Amniotic epithelial cell (primary cell): Measurements from ENCODE around the gene C9orf85.
"Not testable (repeated sequence)": the region's sequence is repeated elsewhere in the genome, so short reads cannot be mapped to it uniquely, and the experiment has no call there.

Source experiments
- DNase-seq: peaks from one replicate; pipeline ENCODE4 v3.0.0-alpha.2; 2010; ENCODE audit warnings: low read depth

Gene C9orf85, protein sequence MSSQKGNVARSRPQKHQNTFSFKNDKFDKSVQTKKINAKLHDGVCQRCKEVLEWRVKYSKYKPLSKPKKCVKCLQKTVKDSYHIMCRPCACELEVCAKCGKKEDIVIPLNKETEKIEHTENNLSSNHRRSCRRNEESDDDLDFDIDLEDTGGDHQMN

DNA sequence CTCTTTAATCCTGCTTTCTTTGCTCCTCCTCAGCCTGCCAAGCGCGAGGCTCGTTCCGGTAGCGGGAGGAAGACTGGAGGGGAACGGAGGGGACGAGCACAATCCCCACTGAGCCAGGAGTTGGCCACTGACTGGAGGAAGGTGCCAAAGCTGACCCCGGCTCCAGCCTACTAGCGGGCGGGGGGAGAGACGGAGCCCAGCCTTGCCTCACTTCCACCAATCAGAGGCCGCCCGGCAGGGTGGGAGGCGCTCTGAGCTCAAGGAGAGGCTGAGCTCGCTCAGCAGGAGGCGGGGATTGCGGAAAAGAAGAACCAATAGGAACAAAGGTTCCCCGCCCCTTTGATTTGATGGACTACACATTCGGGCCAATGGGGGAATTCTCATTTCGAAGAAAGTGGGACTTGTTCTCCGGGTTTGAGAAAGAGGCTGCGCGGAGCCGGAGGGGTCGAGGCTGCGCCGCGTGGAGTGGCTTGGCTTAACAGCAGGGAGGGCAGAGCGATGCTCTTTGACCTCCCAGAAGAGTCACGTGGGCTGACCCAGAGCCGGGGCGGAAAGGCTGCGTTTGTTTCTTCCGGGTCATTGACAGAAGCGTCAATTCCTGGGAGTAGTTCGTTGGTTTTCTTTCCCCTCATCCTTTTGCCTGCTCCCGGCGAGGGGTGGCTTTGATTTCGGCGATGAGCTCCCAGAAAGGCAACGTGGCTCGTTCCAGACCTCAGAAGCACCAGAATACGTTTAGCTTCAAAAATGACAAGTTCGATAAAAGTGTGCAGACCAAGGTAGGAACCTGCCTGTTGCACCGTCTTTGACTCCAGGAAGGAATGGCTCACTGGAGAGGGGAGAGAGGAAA is at the start of gene C9orf85, which contains the start of gene ABHD17B:
Gene C9orf85, plus strand, starts transcription at position 579 of the 847 bp plus-strand sequence. Its CDS starts 96 bp downstream, at position 675.
Gene ABHD17B, minus strand, starts transcription at position 133 of the 847 bp plus-strand sequence. CDS start 36,113 bp downstream, outside the sequence.
- peak; percentile 99 for DNase-seq

DNA sequence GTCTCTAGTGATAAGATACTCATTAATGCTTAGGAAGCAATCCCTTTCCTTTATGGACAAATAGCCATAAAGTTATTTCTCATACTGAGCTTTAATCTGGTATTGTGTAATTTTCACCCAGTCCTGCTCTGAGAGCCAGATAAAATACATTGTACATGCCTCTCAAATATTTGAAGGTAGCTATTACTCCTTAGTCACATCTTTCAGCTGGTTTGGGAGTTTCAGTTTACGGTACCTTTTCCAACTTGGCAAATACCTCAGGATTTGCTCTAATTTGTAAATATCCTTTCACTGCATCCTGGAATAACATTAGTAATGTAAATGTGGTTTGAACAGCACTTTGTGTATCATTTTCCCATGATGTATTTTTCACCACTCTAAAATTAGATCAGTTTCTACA is 47.8 kb upstream of the C9orf85 start:
- peak; percentile 68 for DNase-seq

DNA sequence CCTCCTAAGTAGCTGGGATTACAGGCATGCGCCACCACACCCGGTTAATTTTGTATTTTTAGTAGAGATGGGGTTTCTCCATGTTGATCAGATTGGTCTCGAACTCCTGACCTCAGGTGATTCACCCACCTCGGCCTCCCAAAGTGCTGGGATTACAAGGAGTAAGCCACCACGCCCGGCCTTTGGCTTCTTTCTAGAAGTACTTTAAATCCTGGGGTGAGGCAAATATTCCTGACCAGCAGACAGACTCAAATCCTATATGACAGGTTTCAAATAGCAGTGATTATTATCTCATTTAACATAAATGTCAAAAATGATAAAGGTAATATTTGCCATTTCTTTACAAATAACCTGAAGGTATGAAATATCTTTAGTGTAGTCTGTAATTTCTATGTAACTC is 36.1 kb upstream of the C9orf85 start:
- DNase-seq: no peak

DNA sequence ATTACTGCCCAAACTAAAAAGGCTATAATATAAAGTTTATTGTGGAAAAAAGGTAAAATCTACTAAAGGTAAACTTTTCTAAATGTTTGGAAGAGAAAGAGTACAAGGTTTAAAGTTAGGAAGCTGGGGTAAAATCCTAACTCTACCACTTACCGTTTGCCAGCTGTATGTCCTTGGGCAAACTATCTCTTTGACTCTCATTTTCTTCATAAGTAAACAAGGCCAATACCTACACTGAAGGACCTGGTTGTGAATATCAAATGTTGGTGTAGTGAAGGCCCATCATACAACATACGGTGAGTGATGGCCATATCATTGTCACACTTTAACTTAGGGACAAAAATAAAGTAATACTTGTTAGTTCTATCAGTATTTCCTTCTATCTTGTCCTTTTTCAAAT is 35.3 kb upstream of the C9orf85 start:
- DNase-seq: no peak

DNA sequence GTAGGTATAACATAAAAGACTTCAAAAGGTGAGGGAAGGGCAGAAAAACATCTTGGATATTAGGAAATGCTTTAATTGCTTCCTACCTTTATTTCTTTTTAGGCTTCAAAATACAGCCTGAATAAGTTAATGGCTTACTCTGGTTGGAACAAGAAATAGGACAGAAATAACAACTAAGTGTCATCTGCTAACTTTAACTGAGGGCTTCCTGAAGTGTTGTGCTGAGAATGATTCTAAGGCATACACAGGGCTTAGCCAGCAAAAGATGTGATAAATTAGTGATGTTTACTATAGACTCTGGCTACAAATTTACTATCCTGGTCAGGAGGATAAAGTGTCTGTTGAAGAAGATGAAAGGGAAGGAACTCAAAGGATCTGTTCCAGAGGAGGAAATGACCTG is 34.6 kb upstream of the C9orf85 start:
- no peak for DNase-seq

DNA sequence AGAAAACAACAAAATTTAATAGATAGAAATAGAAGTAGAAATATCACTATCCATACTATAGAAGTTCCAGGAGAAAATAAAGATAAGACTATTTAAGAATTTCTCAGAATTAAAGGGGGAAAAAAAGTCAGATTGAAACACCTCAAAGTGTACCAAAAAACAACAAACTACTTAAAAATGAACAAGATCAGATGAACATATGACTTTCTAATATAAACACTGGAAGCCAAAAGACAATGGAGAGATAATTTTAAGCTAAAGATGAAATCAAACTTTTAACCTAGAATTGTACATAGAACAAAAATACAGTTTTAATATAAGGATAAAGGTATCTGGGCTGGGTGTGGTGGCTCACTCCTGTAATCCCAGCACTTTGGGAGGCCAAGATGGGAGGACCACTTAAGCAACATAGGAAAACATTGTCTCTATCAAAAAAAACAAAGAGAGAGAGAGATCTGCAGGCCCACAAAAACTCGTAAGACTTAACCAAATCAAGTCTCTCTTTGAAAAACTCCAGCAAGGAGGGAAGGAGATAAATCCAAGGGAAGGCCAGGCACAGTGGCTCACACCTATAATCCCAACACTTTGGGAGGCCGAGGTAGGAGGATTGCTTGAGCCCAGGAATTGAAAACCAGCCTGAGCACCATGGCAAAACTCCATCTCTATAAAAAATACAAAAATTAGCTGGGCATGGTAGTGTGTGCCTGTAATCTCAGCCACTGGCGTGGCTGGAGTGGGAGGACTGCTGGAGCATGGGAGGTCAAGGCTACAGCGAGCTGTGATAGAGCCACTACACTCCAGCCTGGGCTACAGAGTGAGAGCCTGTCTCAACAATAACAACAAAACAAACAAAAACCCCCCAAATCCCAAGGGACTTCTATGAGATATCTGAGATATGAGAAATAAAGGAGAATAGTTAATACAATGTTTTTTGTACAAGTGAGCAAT is 32.8 kb upstream of the C9orf85 start:
- DNase-seq: no peak

DNA sequence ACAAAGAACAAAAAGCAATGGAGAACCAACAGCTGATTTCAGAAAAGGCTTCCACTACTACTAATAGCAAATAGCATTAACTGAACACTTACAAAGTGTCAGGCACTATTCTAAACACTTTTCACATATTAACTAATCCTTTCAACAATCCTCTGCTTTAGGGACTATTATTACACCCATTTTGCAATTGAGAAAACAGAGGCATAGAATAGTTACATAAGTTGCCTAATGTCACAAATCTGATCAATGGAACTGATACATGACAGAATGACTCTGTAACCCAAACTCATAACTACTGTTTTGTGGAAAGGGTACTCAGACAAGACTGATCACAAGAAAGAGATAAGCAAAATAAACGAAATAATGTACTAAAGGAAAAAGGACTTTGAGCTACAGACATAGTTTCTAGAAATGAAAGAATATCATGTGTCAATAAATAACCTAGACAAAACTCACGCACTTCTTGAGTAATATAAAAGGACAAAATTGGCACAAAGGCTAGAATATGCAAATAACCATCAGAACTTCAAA is 31.7 kb upstream of the C9orf85 start:
- no peak for DNase-seq

DNA sequence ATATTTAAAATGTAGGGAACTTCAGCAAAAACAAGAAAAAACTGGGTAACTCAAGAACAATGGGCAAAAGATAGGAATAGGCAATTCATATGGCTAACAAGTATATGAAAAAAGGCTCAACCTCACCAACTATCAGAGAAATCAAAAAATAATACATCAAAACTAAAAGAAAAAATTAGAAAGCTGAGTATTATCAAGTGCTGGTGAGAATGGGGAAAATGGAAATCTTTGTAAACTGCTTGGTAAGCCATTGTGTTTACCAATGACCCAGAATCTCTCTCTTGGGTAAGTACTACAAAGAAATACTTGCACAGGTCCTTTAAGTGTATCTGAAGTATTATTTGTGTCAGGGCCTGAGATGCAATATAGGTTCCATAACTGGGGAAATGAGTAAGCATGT is 27.4 kb upstream of the C9orf85 start:
- DNase-seq: no peak

DNA sequence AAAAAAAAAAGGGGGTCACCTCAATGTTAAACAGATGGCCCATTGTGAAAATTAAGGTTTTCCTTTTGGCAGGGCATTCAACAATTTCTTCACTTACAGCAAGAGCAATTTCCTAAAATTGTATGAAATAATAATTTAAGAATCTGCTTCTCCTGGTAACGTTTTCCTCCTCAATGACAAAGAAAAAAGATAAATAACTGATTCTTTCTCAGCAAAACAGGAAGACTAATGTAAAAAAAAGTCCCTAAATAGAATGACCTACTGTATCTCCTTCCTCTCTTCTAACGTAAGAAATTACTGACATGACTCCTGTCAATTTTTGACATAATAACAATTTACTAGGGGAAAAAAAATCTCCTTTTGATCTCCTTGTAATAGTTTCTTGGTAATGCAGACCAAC is 26.0 kb upstream of the C9orf85 start:
- no peak for DNase-seq

DNA sequence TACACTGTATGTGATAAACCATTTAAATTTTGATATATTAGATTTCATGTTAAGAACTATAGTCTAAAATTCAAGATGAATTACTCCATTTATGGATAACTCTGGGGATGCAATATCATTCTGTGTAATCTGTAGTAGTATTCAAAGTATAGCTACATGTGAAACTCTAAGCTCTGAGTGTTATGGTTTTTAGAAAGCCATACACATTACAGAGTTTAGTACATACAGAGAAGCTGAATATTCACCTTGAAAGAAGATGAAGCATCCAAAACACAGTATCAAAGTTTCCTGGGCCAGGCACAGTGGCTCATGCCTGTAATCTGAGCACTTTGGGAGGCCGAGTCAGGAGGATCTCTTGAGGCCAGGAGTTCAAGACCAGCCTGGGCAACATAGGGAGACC is 25.4 kb upstream of the C9orf85 start:
- no peak for DNase-seq

DNA sequence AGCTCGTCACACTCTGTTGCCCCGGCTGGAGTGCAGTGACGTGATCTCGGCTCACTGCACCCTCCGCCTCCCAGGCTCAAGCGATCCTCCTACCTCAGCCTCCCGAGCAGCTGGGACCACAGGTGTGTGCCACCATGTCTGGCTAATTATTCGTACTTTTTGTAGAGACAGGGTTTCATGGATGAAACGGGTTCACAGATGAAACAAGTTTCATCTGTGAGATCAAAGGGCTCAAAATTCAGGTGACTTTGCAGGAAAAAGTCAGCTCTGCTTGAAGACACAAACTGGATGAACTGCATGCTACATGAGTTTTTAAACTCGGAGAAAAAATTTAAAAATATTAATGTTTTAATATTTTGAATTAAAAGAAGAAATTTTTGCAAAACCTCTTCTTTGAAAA is 24.9 kb upstream of the C9orf85 start:
- DNase-seq: no peak

DNA sequence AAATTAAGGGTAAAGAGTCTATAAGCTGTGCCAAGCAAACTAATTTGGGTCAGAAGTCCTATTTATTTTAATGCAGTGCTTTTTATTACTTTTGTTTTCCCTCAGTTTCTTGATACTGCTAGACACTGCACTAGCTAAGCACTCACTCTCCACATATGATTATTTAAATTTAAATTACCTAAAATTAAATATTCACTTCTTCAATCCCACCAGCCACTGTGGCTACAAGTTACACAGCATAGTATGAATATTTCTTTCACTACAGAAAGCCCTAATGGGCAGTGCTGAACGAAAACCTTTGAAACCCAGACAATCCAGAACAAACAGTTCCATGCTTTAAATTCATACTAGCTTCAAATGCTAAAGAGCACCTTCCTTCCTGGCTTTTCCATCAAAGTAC is 24.1 kb upstream of the C9orf85 start:
- DNase-seq: no peak

DNA sequence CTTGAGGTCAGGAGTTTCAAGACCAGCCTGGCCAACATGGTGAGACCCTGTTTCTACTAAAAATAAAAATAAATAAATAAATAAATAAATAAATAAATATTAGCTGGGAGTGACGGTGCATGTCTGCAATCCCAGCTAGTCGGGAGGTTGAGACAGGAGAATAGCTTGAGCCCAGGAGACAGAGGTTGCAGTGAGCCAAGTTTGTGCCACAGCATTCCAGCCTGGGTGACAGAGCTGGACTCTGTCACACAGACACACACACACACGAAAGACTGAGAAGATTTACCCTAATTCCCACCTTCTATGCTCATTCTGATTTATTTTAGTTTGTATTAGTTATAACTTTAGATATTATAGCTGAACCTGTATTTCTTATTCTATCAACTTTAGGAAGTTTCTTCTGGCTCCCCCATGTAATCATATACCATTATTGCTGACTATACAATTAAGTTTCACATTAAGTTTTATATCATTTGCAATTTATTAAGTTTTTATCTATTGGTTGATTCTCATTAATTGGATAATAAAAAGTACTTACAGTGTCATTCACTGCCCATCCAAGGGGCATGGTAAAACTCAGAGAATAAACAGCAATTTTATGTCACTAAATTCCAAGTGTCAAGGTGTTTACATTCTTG is 21.3 kb upstream of the C9orf85 start:
- DNase-seq: no peak

DNA sequence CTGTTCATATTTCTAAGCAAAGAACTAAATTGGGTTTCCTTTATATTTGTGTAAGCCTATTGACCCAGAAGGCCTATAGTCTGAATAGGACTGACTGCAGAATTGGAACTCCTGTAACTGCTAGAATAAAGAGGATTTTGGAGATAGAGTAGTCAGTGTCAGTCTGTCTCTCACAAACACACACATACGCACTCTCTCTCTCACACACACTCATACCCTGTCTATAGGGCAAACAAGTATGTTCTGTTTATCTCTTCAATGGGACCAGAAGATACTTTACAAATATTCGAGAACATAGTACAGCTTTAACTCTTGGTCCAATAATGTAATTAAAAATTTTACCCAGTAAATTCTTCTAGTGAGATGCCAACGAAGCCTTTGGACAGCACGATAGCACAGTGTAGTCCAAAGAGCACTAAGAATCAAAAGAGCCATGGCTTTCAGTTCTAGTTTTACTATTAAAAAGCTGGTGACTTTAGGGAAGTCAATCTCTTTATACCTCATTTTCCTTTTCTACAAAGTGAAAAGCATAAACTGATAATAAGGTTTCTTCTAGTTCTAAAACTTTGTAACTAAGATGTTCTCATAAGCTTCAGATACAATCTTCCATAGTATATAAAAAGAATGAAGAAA is 19.8 kb upstream of the C9orf85 start:
- no peak for DNase-seq

DNA sequence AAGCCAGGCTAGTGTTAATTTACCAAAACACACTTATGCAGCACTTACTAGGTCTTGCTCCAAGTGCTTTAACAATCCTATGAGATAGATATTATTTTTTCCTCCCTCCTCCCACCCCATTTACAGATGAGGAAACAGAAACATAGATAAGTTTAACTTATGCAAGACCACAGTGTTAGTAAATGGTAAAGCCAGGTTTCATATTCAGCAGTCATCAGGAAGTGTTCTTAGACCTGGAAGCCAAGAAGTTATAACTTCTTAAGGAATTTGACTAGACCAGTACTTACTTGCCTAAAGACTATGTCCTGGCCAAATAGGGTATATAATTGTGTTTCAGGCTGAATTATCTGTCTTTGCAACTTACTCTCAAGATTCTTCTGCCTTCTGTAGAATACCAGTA is 16.3 kb upstream of the C9orf85 start:
- peak; percentile 52 for DNase-seq

DNA sequence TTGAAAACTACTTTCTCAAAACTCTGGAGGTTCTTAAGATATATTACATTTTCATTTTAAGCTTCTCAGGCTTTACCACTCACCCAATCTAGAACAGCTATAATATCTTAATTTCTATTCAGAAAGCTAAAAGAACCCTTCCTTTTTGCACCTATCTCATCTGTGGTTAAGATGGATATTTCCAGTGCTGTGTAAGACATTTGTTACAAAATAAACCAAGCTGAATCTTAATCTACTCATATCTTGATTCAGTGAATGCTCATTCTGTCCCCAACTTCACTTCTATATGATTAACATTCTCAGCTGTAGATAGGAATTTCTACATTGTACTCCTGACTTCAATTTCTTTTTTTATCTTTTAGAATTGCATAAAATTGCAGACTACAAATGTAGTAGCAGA is 15.5 kb upstream of the C9orf85 start:
- DNase-seq: peak; percentile 57

DNA sequence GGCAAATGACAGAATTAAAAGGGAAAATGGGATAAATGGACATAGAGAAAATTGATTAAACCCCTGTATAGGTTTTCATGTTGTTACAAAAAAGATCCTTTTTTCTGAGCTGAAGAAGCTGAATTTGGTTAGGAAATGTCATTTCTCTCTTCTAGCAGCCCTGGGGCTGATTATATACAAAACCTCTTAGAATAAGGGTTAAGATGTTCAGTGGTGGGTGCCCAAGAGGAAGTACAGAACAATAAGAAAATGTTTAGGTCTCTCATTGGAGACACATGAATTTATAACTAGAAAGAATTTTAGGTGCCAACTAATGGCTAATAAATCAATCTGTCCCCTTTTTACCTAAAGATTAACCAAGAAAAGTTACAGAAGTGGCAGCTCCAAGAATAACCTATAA is 14.7 kb upstream of the C9orf85 start:
- DNase-seq: no peak

DNA sequence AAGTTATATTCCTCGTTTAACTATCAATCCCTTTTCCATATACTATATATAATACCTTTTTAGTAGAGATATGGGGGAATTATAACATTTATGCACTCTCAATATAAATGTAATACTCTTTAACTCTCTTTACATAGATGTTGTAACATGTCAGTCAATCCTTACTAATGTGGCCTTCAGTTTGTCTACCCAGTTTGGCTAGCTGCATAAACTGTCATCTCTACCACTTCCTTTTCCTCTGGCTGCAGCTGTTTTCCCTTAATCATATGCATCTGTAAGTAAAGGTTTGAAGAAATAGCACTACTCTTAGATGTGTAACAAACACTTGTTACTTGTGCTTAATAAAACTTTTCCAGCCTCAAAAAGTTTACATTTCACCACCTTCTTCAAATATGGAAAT is 13.9 kb upstream of the C9orf85 start:
- no peak for DNase-seq

DNA sequence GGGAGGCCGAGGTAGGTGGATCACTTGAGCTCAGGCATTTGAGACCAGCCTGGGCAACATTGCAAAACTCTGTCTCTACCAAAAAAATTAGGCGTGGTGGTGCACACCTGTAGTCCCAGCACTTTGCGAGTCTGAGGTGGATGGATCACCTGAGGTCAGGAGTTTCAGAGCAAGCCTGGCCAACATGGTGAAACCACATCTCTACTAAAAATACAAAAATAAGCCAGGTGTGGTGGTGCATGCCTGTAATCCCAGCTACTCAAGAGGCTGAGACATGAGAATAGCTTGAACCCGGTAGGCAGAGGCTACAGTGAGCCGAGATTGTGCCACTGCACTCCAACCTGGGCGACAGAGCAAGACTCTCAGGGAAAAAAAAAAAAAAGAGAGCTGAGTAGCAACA is 12.7 kb upstream of the C9orf85 start:
- DNase-seq: not testable (repeated sequence)

DNA sequence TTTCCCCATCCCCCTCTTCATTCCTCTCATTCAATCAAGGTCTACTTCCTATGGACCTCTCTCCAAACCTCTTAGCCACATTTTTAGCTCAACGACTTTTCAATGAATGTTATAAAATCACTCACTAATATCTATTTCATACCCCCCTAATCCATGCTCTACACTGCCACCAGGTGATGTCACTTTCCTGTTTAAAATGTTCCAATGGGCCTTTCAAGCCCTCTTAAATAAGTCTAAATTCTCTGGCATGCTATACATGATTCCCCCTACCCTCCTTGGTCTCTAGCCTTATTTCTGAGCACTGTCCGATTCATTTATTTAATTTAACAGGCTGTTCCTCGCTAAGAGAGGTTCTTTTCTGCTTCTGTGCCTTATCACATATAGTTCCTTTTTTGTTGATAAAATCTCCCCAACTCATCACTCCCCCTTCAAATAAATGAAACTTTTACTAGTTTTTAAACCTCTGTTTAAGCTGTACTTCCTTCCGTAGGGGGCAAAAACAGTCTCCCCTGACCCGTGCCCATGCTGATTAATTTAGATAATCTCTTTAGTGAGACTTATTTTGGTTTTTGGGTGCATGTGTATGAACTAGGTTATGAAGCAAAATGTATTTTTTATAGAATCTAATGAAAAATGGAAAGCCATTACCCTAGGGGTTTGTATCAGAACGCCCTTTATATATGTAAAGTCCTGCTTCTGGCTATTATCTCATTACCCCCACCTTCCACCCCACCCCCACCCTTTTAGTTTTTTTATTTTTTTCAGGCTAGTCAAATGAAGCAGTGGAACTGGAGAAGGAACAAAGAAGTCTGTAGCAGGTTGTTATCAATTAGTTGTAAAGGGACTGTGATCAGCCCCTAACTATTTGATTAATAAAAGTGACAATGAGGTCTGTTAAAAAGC is 9.5 kb upstream of the C9orf85 start:
- no peak for DNase-seq
